GM18909 (cell line): Measurements from ENCODE around the gene NPDC1.
A peak's percentile ranks its signal among the peaks of the same experiment; 100 is the strongest.

Source experiments
- ATAC-seq: cut with Tn5 transposase; IDR thresholded peaks from one replicate; pipeline ENCODE4 v1.9.1; 2021; ENCODE audit warnings: mild to moderate bottlenecking; ENCODE audit not compliant: unreplicated experiment, poor library complexity

NPDC1 gene

GRCh38 chr9:136997371-136997770 lies 48.6 kb downstream of the NPDC1 start:
- no peak for ATAC-seq

DNA sequence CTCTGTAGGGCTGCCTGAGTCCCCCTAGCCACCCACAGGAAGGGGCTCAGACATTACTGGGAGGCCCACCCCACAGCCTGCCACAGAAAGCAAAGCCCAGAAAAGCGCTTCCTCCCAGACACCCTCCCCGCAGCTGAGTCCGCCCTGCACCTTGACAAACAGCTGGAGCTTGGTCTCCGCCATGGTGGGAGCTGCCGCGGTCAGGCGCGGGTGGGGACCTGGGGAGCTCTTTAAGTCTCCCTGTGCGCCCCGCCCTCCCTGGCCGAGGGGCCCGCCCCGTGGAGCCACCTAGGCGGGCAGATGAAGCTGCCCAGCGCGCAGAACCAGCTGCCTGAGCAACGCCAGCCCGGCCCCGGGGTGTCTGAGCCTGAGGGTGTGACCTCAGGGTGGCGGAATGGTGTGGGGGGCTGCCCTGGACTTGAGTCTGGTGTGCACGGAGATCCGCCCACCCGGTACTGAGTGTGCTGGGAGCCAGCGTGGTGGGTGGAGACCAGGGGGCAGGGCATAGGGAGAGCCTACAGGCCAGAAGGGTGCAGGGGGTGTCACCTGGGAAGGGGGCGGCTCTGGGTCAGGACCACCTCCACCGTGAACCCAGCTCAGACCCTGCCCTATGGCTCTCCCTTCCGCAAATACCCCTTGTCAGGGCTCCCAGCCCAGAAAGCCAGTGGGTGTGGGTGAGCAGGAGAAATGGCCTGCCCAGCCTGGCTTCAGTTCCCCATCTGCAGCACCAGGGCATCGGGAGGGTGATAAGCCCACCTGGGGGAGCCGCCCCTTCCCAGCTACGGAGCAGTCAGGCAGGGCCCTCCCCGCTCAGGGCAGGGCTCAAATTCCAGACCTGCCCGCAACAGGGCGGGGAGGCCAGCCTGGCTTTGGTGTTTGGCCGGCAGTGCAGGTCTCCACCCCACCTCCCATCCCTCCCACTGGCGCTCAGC lies 49.4 kb downstream of the NPDC1 start, which contains the start of gene CLIC3:
TSS of gene CLIC3 (minus strand) at position 208 of the 932 bp plus-strand sequence. CDS start at position 183, 25 bp downstream.
- ATAC-seq = no peak

DNA sequence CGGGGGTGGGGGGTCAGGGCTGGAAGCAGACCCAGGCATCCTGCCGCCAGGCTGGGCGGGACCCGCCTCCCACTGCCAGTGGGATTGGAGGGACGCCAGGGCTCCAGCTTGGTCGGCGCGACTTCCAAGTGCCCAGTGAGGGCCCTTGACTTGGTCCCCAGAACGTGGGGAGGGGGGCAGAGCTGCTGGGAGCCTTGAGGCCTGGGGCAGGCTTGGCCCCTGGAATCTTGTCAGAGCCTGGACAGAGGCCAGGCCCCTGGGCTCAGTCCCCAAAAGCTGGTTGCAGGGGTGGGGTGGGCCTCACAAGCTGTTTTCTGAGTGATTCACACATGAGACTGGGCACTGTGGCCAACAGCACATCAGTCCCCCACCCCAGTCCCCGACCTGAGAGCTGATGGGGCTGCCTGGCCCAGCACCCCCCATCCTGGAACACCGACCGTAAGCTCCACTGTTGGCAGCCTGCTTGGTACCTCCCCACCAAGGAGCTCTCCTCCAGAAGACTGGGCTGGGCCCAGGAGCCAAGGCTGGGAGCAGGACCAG lies 50.1 kb downstream of the NPDC1 start:
- no peak for ATAC-seq

DNA sequence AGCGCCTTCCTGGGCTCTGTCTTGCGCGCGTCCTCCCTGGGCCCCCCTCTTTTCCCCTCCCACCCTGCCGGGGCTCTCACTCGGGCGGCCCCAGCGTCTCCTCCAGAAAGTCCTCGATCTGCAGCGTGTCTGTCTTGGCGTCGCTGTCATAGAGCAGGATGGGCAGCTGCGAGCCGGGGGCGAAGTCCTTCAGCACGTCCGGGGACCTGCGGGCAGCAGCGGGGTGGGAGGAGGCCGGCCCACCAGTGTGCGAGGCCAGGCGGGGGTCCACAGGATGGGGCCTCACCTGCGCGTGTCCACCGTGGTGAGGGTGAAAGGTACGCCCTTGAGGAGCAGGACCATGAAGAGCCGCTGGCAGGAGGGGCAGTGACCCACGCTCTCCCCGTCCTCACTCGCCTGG lies 50.6 kb downstream of the NPDC1 start:
- ATAC-seq = no peak

DNA sequence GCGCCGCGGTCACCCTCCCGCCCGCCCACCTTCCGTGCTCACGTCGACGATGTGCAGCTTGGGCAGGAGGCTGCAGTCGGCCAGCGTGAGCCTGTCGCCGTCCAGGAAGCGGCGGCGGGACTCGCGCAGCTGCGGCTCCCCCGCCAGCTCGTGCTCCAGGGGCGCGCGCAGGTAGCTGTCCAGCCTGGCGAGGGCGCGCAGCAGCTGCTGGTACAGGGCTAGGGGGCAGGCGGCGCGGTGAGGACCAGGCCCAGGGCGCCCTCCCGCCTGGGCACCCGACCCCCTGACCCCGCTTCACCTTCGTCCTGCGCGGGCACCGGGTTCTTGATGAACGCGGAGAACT lies 51.1 kb downstream of the NPDC1 start:
- no peak for ATAC-seq

- ATAC-seq = no peak
These were observed 51.6 kb downstream of the NPDC1 start for GRCh38 chr9:136994180-136994887.

DNA sequence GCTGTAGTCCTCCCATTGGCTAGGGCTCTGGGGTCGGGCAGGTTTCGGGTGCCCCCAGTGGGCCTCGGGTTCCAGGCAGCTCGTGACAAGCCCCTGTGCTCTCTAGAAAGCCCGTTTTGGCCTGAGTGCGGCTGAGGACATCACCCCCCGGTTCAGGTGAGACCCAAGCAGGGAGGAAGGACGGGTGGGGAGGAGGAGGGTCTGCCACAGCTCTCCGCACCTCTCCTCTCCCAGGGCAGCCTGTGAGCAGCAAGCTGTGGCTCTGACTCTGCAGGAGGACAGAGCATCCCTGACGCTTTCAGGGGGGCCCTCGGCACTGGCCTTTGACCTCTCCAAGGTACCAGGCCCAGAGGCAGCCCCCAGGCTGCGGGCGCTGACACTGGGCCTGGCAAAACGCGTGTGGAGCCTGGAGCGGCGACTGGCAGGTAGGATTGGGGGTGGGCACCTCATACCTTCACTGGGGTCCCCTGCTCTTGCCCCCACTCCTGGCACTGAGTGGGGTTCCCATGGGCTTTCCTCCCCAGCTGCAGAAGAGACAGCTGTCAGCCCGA lies 53.1 kb downstream of the NPDC1 start:
- no peak for ATAC-seq

GRCh38 chr9:136991993-136992818 lies 53.8 kb downstream of the NPDC1 start, which contains the start of gene PAXX:
PAXX (plus strand) TSS chr9:136992422; CDS start chr9:136992444, 22 bp downstream.
- peak; percentile 80 for ATAC-seq

DNA sequence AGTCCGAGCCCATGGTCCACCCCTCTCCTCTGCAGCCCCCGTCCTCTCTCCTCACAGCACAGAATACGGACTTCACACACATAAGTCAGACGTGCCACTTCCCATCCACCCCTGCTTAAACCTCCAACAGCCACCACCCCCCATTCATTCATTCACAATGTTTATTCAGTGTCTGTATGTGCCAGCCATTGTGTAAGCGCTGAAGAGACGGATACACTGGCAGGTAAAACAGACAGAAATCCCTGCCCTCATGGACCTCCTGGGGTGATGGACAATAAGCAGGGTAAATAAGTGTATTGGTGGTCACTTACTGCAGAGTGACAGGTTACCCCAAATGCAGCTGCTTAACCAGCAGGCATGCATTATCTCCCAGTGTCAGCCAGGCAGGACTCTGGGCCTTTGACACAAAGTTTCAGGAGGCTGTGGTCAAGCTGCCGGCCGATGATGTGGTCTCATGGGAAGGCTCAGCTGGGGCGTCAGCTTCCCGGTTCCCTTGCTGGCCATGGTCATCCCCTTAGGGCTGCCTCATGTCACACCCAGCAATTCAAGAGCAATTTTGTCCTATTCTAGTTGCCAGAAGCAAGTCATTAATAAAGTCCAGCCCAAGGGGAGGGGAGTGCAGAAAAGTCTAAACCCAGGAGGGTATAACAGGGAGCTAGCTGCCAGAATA lies 55.6 kb downstream of the NPDC1 start:
- no peak for ATAC-seq
